ENCODE measurements around the gene DUSP15.

DUSP15 gene

DNA sequence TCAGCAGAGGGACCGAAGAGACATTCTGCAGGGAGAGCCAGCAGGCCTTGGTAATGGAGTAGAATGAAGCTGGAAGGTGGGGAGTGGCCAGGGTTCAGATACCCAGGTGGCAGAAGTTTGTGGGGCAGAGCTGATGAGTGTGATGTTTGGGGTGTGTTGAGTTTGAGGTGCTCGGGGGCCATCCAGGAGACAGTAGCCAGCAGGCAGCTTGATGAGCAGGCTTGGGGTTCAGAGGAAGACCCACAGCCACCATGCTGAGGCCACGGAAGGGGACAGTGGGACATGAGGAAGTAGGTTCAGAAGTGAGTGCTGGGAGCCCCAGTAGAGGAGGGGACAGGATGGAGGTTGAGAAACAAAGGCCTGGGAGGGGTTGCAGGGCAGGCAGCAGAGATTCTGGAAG lies 13.8 kb downstream of the DUSP15 start:
- peaks cover 21% of the 10 kb centered on the region for H3K27me3 ChIP-seq
- TF ChIP-seq, protein P1, sequence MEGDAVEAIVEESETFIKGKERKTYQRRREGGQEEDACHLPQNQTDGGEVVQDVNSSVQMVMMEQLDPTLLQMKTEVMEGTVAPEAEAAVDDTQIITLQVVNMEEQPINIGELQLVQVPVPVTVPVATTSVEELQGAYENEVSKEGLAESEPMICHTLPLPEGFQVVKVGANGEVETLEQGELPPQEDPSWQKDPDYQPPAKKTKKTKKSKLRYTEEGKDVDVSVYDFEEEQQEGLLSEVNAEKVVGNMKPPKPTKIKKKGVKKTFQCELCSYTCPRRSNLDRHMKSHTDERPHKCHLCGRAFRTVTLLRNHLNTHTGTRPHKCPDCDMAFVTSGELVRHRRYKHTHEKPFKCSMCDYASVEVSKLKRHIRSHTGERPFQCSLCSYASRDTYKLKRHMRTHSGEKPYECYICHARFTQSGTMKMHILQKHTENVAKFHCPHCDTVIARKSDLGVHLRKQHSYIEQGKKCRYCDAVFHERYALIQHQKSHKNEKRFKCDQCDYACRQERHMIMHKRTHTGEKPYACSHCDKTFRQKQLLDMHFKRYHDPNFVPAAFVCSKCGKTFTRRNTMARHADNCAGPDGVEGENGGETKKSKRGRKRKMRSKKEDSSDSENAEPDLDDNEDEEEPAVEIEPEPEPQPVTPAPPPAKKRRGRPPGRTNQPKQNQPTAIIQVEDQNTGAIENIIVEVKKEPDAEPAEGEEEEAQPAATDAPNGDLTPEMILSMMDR (IDR thresholded peaks at IDR 0.05; ENCODE audit: low read depth, low read length), result no peak

DNA sequence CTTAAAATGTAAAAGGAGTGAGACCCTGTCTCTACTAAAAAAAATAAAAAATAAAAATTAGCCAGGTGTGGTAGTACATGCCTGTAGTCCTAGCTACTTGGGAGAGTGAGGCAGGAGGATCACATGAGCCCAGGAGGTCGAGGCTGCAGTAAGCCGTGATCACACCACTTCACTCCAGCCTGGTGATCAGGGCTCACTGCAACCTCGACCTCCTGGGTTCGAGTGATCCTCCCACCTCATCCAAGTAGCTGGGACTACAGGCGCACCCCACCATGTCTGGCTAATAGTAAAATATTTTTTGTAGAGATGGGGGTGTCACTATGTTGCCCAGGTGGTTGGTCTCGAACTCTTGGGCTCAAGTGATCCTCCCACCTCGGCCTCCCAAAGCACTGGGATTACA lies 16.8 kb downstream of the DUSP15 start:
- H3K27me3 ChIP-seq, result peaks cover 29% of the 10 kb centered on the region

More for the DNA sequence above, 13.8 kb downstream of the DUSP15 start:
- no peak for DNase-seq
- Histone ChIP-seq H3K4me3 (ENCODE audit: low read depth, low read length) (no peak overlapping the region), H3K9me3 (no peaks in the 10 kb centered on the region), H3K36me3 (no peaks in the 10 kb centered on the region), H3K4me1 (peaks cover 6% of the 10 kb centered on the region)

DNA sequence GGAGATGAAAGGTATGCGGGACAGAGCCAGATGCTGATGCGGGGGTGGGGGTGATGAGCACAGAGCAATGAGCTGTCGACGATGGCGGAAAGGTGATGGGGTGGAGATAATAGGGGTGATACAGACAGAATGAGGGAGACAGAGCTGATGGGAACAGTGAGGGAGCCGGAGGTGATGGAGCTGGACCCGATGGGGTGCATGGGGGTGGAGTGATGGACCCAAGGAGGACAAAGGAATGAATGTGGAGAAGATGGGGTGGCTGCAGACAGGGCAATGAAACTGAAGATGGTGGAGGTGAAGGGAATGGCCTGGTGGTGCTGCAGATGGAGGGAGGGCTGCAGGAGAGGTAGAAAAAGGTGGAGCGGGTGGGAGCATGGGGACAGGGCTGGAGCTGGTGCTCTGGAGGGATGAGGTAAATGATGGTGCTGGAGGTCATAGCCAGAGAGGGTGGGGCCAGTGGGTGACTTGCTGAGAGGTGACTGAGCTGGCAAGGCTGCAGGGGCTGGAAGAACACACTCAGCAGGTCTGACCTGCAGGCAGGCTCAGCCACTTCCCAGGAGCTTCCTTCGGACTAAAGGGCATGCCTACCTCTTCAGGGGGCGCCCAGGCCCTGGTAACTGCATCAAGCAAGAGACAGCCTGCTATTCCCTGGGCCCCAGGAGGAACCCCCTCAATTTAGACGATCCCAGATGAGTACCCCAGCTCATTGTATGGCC lies 18.9 kb downstream of the DUSP15 start:
- TF ChIP-seq, protein P1 (IDR thresholded peaks at IDR 0.05; ENCODE audit: low read depth, low read length), result no peak
- no peaks in the 10 kb centered on the region for H3K4me1 ChIP-seq
- H3K27me3 ChIP-seq, result peaks cover 26% of the 10 kb centered on the region

More for the DNA sequence above, 16.8 kb downstream of the DUSP15 start:
- no peak for DNase-seq
- H3K4me1 ChIP-seq, result no peaks in the 10 kb centered on the region
- H3K36me3 ChIP-seq, result no peaks in the 10 kb centered on the region
- H3K4me3 ChIP-seq (ENCODE audit: low read depth, low read length), result no peak overlapping the region
- H3K9me3 ChIP-seq, result no peaks in the 10 kb centered on the region
- TF ChIP-seq, protein P1 (IDR thresholded peaks at IDR 0.05; ENCODE audit: low read depth, low read length), result no peak

DNA sequence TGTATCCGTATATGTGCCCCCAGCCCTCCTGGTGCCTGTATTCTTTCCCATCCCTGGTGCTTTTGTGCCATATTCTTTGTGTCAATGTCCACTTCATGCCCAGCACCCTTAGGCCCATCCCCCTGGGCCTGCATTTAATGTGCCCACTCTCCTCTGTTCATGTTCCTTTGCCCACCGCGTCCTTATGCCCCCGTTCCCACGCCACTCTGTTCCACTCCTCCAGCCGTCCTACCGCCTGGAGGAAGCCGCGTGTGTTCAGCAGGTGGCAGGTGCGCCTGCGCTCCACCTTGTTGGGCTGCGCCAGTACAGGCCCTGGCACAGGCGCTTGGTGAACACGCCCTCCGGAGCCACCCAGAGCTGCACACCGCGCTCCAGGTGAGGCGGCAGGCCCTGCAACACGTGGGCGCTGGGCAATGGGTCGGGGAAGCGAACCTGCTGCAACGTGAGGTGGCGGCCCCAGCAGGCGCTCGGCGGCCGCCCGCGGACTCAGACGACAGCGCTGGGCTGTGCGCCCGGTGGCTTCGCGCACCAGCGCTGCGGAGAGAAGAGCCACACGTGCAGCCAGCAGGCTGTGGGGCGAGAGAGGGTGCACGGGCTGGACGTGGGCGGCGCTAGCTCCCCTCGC lies 20.9 kb downstream of the DUSP15 start:
- H3K27me3 ChIP-seq, result peaks cover 24% of the 10 kb centered on the region
- H3K9me3 ChIP-seq, result no peaks in the 10 kb centered on the region
- no peaks in the 10 kb centered on the region for H3K4me1 ChIP-seq
- no peak for DNase-seq
- H3K4me3 ChIP-seq (ENCODE audit: low read depth, low read length), result no peak overlapping the region
- TF ChIP-seq, protein P1 (IDR thresholded peaks at IDR 0.05; ENCODE audit: low read depth, low read length), result no peak
- H3K36me3 ChIP-seq, result no peaks in the 10 kb centered on the region

More for the DNA sequence above, 18.9 kb downstream of the DUSP15 start:
- Histone ChIP-seq H3K36me3 (no peaks in the 10 kb centered on the region), H3K4me3 (ENCODE audit: low read depth, low read length) (no peak overlapping the region), H3K9me3 (no peaks in the 10 kb centered on the region)
- no peak for DNase-seq

DNA sequence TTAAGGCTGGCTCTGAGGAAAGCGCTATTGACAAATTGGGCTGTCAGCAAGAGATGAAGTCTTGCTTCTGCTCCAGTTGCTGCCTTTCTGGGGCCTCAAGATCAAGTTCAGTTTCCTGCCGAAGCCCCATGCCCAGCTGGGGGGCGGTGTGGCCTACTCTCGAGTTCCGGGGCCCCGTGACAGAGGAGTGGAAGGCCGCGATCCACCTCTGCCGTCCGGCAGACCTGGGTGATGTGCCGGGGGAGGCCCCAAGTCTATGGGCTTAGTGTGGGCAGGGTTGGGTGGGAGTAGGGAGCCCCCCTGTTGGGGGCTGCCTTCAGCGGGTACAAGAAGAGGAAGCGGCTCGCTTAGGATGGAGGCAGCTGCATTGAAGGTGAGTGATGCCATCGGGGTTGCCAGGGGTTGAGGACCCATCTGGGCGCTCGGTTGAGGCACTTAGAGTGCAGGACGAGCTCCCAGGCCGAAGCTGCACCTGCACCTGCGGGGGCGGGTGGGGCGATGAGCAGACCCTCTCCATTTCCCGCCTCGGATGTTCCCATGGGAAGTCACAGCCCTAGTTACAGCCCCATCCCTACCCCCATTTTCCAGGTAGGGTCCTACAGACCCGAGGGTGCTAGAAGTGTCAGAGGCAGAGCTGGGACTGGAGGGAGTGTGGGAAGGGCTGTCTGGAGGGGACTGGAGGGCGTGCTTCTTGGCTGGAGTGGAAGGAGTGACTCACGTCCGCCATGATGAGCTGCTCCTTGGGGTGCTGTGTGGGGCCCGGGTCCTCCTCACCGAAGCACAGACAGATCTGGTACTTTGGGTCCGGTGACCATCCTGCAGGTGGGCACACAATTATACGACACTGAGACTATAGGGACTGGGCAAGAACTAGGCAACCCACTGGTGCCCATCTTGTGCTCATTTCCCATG lies 22.0 kb downstream of the DUSP15 start:
- no peak for DNase-seq
- TF ChIP-seq, protein P1 (IDR thresholded peaks at IDR 0.05; ENCODE audit: low read depth, low read length), result no peak
- H3K36me3 ChIP-seq, result no peaks in the 10 kb centered on the region
- H3K27me3 ChIP-seq, result peaks cover 24% of the 10 kb centered on the region
- H3K4me3 ChIP-seq (ENCODE audit: low read depth, low read length), result no peak overlapping the region
- H3K4me1 ChIP-seq, result no peaks in the 10 kb centered on the region
- H3K9me3 ChIP-seq, result no peaks in the 10 kb centered on the region
